SK-N-SH treated with all-trans-retinoic acid at 6 μM for 48 hours (cell line): ENCODE data around the gene TPBGL.

Experiments
- ATAC-seq: fragments of 200-7000 bp; cut with Tn5 transposase; 3 replicates; pipeline ENCODE4 v1.9.1; 2020; ENCODE audit warnings: mild to moderate bottlenecking, moderate library complexity
- ARNTL ChIP-seq: fragments of 450-650 bp; formaldehyde crosslinking; IDR thresholded peaks from 2 replicates; pipeline ENCODE4 v1.5.0; 2020; ENCODE audit warnings: low read depth, mild to moderate bottlenecking, moderate library complexity, borderline replicate concordance
- BACH2 ChIP-seq: fragments of 250-450 bp; sonication (Bioruptor Pico); IDR thresholded peaks from 2 replicates; pipeline ENCODE4 v1.9.0; 2021; ENCODE audit warnings: mild to moderate bottlenecking, borderline replicate concordance
- CSDC2 ChIP-seq: fragments of 250-450 bp; sonication (Bioruptor Pico); IDR thresholded peaks from 2 replicates; pipeline ENCODE4 v1.5.0; 2020; ENCODE audit warnings: mild to moderate bottlenecking, moderate library complexity
- ESRRG ChIP-seq: fragments of 250-450 bp; sonication (Bioruptor Pico); IDR thresholded peaks from 2 replicates; pipeline ENCODE4 v1.6.1; 2021; ENCODE audit warnings: mild to moderate bottlenecking
- GLIS3 ChIP-seq: fragments of 250-450 bp; sonication (Bioruptor Pico); IDR thresholded peaks from 2 replicates; pipeline ENCODE4 v1.5.0; 2020; ENCODE audit warnings: mild to moderate bottlenecking, moderate library complexity
- OSR1 ChIP-seq: fragments of 250-450 bp; sonication (Bioruptor Pico); IDR thresholded peaks from 2 replicates; pipeline ENCODE4 v1.8.0; 2022; ENCODE audit warnings: moderate library complexity, mild to moderate bottlenecking, inconsistent platforms
- PPARA ChIP-seq: fragments of 250-450 bp; sonication (Bioruptor Pico); IDR thresholded peaks from 2 replicates; pipeline ENCODE4 v1.5.0; 2020; ENCODE audit warnings: mild to moderate bottlenecking, borderline replicate concordance
- RARB ChIP-seq: fragments of 250-450 bp; sonication (Bioruptor Pico); IDR thresholded peaks from 2 replicates; pipeline ENCODE4 v1.8.0; 2021; ENCODE audit warnings: mild to moderate bottlenecking, moderate library complexity
- TCF4 ChIP-seq: fragments of 250-450 bp; sonication (Bioruptor Pico); IDR thresholded peaks from 2 replicates; pipeline ENCODE4 v1.8.0; 2021; ENCODE audit warnings: mild to moderate bottlenecking, moderate library complexity, borderline replicate concordance
- TOX ChIP-seq: fragments of 250-450 bp; sonication (Bioruptor Pico); IDR thresholded peaks from 2 replicates; pipeline ENCODE4 v1.8.0; 2021; ENCODE audit warnings: mild to moderate bottlenecking, moderate library complexity, borderline replicate concordance
- ZFP3 ChIP-seq: fragments of 250-450 bp; sonication (Bioruptor Pico); IDR thresholded peaks from 2 replicates; pipeline ENCODE4 v1.5.0; 2020; ENCODE audit warnings: mild to moderate bottlenecking, moderate library complexity
- ZFP30 ChIP-seq: fragments of 450-650 bp; formaldehyde crosslinking; IDR thresholded peaks from 2 replicates; pipeline ENCODE4 v1.5.0; 2022; ENCODE audit warnings: mild to moderate bottlenecking, moderate library complexity
- ZNF565 ChIP-seq: fragments of 450-650 bp; formaldehyde crosslinking; conservative IDR thresholded peaks from 2 replicates; pipeline ENCODE4 v1.5.0; 2020; ENCODE audit warnings: low read depth, mild to moderate bottlenecking, moderate library complexity
- ZNF8 ChIP-seq: fragments of 450-650 bp; formaldehyde crosslinking; IDR thresholded peaks from 2 replicates; pipeline ENCODE4 v1.5.0; 2020; ENCODE audit warnings: mild to moderate bottlenecking, moderate library complexity
- TF ChIP-seq, protein P1 (sequence below): fragments of 250-450 bp; sonication (Bioruptor Pico); IDR thresholded peaks from 2 replicates; pipeline ENCODE4 v1.5.0; 2020; ENCODE audit warnings: mild to moderate bottlenecking, moderate library complexity
- TF ChIP-seq, protein P2 (sequence below): fragments of 250-450 bp; sonication (Bioruptor Pico); IDR thresholded peaks from 2 replicates; pipeline ENCODE4 v1.5.1; 2021; ENCODE audit warnings: mild to moderate bottlenecking, moderate library complexity
- TF ChIP-seq, protein P3 (sequence below): fragments of 250-450 bp; sonication (Bioruptor Pico); IDR thresholded peaks from 2 replicates; pipeline ENCODE4 v1.8.0; 2021; ENCODE audit warnings: low read depth, mild to moderate bottlenecking, moderate library complexity, borderline replicate concordance
- TF ChIP-seq, protein P4 (sequence below): fragments of 250-450 bp; sonication (Bioruptor Pico); IDR thresholded peaks from 2 replicates; pipeline ENCODE4 v1.5.1; 2020; ENCODE audit warnings: low read depth, mild to moderate bottlenecking, moderate library complexity
- TF ChIP-seq, protein P5 (sequence below): fragments of 250-450 bp; sonication (Bioruptor Pico); IDR thresholded peaks from 2 replicates; pipeline ENCODE4 v1.8.0; 2020; ENCODE audit warnings: mild to moderate bottlenecking, moderate library complexity, borderline replicate concordance

TPBGL gene

DNA sequence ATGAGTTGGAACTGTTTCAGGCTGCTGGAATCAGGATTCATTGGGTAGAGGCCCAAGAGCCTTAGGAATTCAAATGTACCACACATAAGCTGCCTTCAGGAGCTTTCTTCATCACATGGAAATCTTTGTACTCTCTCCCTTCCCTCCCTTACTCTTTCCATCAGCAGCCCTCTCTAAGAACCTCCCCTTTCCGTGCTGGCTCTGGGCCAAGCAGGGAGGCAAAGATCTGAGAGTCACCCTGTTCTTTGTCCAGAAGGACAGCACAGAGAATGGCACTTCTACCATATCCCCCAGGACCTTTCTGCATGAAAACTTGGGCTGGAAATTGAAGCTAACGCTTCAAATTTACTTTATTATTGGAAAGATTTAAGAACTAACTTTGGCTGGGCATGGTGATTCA, 20.7 kb upstream of the TPBGL start:
- no peak for ATAC-seq
- no peak for TF ChIP-seq ZFP3 (CRISPR knock-in tag)
- TF ChIP-seq, protein P1, sequence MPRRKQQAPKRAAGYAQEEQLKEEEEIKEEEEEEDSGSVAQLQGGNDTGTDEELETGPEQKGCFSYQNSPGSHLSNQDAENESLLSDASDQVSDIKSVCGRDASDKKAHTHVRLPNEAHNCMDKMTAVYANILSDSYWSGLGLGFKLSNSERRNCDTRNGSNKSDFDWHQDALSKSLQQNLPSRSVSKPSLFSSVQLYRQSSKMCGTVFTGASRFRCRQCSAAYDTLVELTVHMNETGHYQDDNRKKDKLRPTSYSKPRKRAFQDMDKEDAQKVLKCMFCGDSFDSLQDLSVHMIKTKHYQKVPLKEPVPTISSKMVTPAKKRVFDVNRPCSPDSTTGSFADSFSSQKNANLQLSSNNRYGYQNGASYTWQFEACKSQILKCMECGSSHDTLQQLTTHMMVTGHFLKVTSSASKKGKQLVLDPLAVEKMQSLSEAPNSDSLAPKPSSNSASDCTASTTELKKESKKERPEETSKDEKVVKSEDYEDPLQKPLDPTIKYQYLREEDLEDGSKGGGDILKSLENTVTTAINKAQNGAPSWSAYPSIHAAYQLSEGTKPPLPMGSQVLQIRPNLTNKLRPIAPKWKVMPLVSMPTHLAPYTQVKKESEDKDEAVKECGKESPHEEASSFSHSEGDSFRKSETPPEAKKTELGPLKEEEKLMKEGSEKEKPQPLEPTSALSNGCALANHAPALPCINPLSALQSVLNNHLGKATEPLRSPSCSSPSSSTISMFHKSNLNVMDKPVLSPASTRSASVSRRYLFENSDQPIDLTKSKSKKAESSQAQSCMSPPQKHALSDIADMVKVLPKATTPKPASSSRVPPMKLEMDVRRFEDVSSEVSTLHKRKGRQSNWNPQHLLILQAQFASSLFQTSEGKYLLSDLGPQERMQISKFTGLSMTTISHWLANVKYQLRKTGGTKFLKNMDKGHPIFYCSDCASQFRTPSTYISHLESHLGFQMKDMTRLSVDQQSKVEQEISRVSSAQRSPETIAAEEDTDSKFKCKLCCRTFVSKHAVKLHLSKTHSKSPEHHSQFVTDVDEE (CRISPR knock-in tag), result no peak
- TF ChIP-seq, protein P2, sequence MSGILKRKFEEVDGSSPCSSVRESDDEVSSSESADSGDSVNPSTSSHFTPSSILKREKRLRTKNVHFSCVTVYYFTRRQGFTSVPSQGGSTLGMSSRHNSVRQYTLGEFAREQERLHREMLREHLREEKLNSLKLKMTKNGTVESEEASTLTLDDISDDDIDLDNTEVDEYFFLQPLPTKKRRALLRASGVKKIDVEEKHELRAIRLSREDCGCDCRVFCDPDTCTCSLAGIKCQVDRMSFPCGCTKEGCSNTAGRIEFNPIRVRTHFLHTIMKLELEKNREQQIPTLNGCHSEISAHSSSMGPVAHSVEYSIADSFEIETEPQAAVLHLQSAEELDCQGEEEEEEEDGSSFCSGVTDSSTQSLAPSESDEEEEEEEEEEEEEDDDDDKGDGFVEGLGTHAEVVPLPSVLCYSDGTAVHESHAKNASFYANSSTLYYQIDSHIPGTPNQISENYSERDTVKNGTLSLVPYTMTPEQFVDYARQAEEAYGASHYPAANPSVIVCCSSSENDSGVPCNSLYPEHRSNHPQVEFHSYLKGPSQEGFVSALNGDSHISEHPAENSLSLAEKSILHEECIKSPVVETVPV (CRISPR knock-in tag), result no peak
- no peak for TF ChIP-seq RARB (CRISPR knock-in tag)
- TF ChIP-seq, protein P3, sequence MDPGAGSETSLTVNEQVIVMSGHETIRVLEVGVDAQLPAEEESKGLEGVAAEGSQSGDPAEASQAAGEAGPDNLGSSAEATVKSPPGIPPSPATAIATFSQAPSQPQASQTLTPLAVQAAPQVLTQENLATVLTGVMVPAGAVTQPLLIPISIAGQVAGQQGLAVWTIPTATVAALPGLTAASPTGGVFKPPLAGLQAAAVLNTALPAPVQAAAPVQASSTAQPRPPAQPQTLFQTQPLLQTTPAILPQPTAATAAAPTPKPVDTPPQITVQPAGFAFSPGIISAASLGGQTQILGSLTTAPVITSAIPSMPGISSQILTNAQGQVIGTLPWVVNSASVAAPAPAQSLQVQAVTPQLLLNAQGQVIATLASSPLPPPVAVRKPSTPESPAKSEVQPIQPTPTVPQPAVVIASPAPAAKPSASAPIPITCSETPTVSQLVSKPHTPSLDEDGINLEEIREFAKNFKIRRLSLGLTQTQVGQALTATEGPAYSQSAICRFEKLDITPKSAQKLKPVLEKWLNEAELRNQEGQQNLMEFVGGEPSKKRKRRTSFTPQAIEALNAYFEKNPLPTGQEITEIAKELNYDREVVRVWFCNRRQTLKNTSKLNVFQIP (CRISPR knock-in tag), result no peak
- TF ChIP-seq ARNTL (CRISPR knock-in tag), result no peak
- TF ChIP-seq OSR1 (CRISPR knock-in tag), result no peak
- TF ChIP-seq TCF4 (CRISPR knock-in tag), result no peak
- TF ChIP-seq TOX (CRISPR knock-in tag), result no peak
- TF ChIP-seq, protein P4, sequence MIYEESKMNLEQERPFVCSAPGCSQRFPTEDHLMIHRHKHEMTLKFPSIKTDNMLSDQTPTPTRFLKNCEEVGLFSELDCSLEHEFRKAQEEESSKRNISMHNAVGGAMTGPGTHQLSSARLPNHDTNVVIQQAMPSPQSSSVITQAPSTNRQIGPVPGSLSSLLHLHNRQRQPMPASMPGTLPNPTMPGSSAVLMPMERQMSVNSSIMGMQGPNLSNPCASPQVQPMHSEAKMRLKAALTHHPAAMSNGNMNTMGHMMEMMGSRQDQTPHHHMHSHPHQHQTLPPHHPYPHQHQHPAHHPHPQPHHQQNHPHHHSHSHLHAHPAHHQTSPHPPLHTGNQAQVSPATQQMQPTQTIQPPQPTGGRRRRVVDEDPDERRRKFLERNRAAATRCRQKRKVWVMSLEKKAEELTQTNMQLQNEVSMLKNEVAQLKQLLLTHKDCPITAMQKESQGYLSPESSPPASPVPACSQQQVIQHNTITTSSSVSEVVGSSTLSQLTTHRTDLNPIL (CRISPR knock-in tag), result no peak
- no peak for TF ChIP-seq PPARA (CRISPR knock-in tag)
- no peak for TF ChIP-seq ZFP30 (CRISPR knock-in tag)
- no peak for TF ChIP-seq BACH2 (CRISPR knock-in tag)
- no peak for TF ChIP-seq ZNF8 (CRISPR knock-in tag)
- no peak for TF ChIP-seq GLIS3
- TF ChIP-seq, protein P5, sequence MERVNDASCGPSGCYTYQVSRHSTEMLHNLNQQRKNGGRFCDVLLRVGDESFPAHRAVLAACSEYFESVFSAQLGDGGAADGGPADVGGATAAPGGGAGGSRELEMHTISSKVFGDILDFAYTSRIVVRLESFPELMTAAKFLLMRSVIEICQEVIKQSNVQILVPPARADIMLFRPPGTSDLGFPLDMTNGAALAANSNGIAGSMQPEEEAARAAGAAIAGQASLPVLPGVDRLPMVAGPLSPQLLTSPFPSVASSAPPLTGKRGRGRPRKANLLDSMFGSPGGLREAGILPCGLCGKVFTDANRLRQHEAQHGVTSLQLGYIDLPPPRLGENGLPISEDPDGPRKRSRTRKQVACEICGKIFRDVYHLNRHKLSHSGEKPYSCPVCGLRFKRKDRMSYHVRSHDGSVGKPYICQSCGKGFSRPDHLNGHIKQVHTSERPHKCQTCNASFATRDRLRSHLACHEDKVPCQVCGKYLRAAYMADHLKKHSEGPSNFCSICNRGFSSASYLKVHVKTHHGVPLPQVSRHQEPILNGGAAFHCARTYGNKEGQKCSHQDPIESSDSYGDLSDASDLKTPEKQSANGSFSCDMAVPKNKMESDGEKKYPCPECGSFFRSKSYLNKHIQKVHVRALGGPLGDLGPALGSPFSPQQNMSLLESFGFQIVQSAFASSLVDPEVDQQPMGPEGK (CRISPR knock-in tag), result no peak

DNA sequence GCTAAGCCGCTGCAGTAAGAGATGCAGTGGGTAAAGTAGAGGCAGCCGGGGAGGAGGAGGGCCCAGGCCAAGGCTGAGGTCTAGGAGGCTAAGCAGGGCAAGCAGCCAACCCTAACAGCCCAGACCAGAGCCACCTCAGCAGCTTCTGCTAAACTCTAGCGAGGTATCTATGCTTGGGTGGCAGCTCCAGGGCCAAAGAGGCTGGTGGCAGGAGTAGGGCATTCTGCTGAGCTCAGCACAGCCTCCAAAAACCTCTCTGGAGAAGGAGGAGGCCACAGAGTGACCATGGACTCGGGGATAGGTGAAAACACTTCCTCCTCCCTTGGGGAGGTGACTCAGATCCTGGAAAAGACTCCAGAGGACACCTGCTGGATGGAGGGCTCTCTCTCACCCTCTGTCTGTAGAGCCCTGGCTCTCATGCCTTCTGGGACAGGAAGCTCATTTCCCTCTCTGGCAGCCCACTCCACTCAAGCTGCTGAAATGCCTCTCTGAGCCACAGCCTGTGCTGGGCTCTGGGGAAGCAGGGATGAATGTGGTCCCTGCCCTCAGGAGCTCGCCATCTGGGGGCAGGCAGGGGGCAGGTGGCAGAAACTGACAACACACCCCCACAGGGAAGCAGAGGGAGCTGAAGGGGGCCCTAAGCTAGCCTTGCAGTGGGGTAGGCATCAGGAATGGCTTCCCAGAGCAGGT, 16.5 kb upstream of the TPBGL start:
- peak; percentile 50 for ATAC-seq
- TF ChIP-seq ESRRG (CRISPR knock-in tag) (no peak), CSDC2 (no peak), BACH2 (CRISPR knock-in tag) (no peak), ARNTL (CRISPR knock-in tag) (no peak), ZNF565 (CRISPR knock-in tag) (no peak), OSR1 (CRISPR knock-in tag) (no peak), TOX (CRISPR knock-in tag) (no peak), ZNF8 (CRISPR knock-in tag) (no peak), TCF4 (CRISPR knock-in tag) (no peak)
- TF ChIP-seq, protein P2 (CRISPR knock-in tag), result no peak
- TF ChIP-seq, protein P5 (CRISPR knock-in tag), result no peak
- TF ChIP-seq, all 23 proteins: peak for 0
